GM12878 (cell line): Measurements from ENCODE around the gene TMSB4X. TPM values are rescaled to one million over a fixed set of nuclear protein-coding genes. Genes with fewer than 3 reads are reported as not detected.
A peak's percentile ranks its signal among the peaks of the same experiment; 100 is the strongest.

Experiments
- ATF7 ChIP-seq: fragments of 450-650 bp; IDR thresholded peaks from 2 replicates; pipeline ENCODE4 v1.6.1; 2016; ENCODE audit warnings: low read depth, mild to moderate bottlenecking
- CBX3 ChIP-seq: fragments of 200-600 bp; sonication (generic); IDR thresholded peaks from 2 replicates; pipeline ENCODE4 v1.6.1; 2016; ENCODE audit warnings: low read depth, borderline replicate concordance
- CHD2 ChIP-seq: IDR thresholded peaks from 2 replicates; pipeline ENCODE4 v1.6.1; 2011; ENCODE audit warnings: low read depth, low read length, improper control_type of control experiment, borderline replicate concordance
- CREM ChIP-seq: IDR thresholded peaks from 2 replicates; pipeline ENCODE4 v1.6.1; 2014; ENCODE audit warnings: antibody characterized with exemption, low read depth
- DPF2 ChIP-seq: fragments of 450-650 bp; IDR thresholded peaks from 2 replicates; pipeline ENCODE4 v1.6.1; 2017; ENCODE audit warnings: mild to moderate bottlenecking
- E2F8 ChIP-seq: fragments of 450-650 bp; IDR thresholded peaks from 2 replicates; pipeline ENCODE4 v1.6.1; 2018; ENCODE audit warnings: mild to moderate bottlenecking, low read depth, moderate library complexity; ENCODE audit not compliant: partially characterized antibody
- EED ChIP-seq: sonication (generic); IDR thresholded peaks from 2 replicates; pipeline ENCODE4 v1.6.1; 2016; ENCODE audit warnings: antibody characterized with exemption, low read depth
- FOXK2 ChIP-seq: fragments of 450-650 bp; IDR thresholded peaks from 2 replicates; pipeline ENCODE4 v1.6.1; 2017; ENCODE audit warnings: mild to moderate bottlenecking, moderate library complexity
- HDAC6 ChIP-seq: fragments of 200-600 bp; sonication (generic); IDR thresholded peaks from one replicate; pipeline ENCODE4 v1.8.0; 2017; ENCODE audit warnings: antibody characterized with exemption; ENCODE audit not compliant: unreplicated experiment
- JUNB ChIP-seq: IDR thresholded peaks from 2 replicates; pipeline ENCODE4 v1.6.1; 2016; ENCODE audit warnings: antibody characterized with exemption, mild to moderate bottlenecking
- MEF2A ChIP-seq: IDR thresholded peaks from 2 replicates; pipeline ENCODE4 v1.6.1; 2011; ENCODE audit warnings: low read depth, mild to moderate bottlenecking, low read length, moderate library complexity; ENCODE audit not compliant: insufficient read depth
- MEF2B ChIP-seq: fragments of 450-650 bp; IDR thresholded peaks from 2 replicates; pipeline ENCODE4 v1.6.1; 2018; ENCODE audit warnings: mild to moderate bottlenecking, moderate library complexity; ENCODE audit not compliant: partially characterized antibody, poor library complexity, severe bottlenecking
- NBN ChIP-seq: fragments of 450-650 bp; IDR thresholded peaks from 2 replicates; pipeline ENCODE4 v1.6.1; 2016
- PAX8 ChIP-seq: fragments of 450-650 bp; IDR thresholded peaks from 2 replicates; pipeline ENCODE4 v1.6.1; 2017; ENCODE audit warnings: mild to moderate bottlenecking, moderate library complexity
- RUNX3 ChIP-seq: IDR thresholded peaks from 2 replicates; pipeline ENCODE4 v1.6.1; 2012; ENCODE audit warnings: low read length, inconsistent platforms
- SPI1 ChIP-seq: IDR thresholded peaks from 2 replicates; pipeline ENCODE4 v1.6.1; 2011; ENCODE audit warnings: low read depth, mild to moderate bottlenecking, low read length, moderate library complexity, borderline replicate concordance; ENCODE audit not compliant: insufficient read depth
- SREBF1 ChIP-seq: IDR thresholded peaks from 2 replicates; pipeline ENCODE4 v1.6.1; 2012; ENCODE audit warnings: mild to moderate bottlenecking, low read length
- ZBED1 ChIP-seq: IDR thresholded peaks from 2 replicates; pipeline ENCODE4 v1.6.1; 2016; ENCODE audit warnings: borderline replicate concordance
- ZNF384 ChIP-seq: IDR thresholded peaks from 2 replicates; pipeline ENCODE4 v1.6.1; 2012; ENCODE audit warnings: low read depth, mild to moderate bottlenecking, low read length, improper control_type of control experiment, borderline replicate concordance
- ZNF622 ChIP-seq: fragments of 450-650 bp; IDR thresholded peaks from 2 replicates; pipeline ENCODE4 v1.6.1; 2017; ENCODE audit warnings: mild to moderate bottlenecking, inconsistent platforms
- ZSCAN29 ChIP-seq: fragments of 450-650 bp; IDR thresholded peaks from 2 replicates; pipeline ENCODE4 v1.6.1; 2017; ENCODE audit warnings: mild to moderate bottlenecking, moderate library complexity
- polyA plus RNA-seq, 11 experiments: library from polyadenylated mRNA; depleted of rRNA in 4 of 11; unstranded in 6 of 11; stranded (reverse) in 5 of 11; fragments of >200 nt; fragmentation: Nextera tagmentation in 4 of 11; fragmentation: Illumina TruSeq in 1 of 11; extraction: Ambion mirVana in 4 of 11; extraction: Trizol in 1 of 11; gene quantifications; 1 replicate in 1 of 11; 2 replicates in 10 of 11; pipeline versions ENCODE4 v1.2.1 to v1.2.3, GENCODE V29; 2011 to 2016; ENCODE audit warnings: inconsistent platforms in 2 of 11, missing spikeins in 2 of 11, low read depth in 1 of 11
- total RNA-seq, 4 experiments: library from RNA; depleted of rRNA in 3 of 4; stranded (reverse); fragments of >200 nt in 3 of 4; fragmentation: Illumina TruSeq in 1 of 4; extraction: Trizol in 1 of 4; gene quantifications; 2 replicates each; pipeline versions ENCODE4 v1.2.1 to v1.2.3, GENCODE V29; 2013 to 2021
- TF ChIP-seq, protein P1 (sequence below): fragments of 450-650 bp; IDR thresholded peaks from 2 replicates; pipeline ENCODE4 v1.6.1; 2017; ENCODE audit warnings: mild to moderate bottlenecking, moderate library complexity
- TF ChIP-seq, protein P2 (sequence below): fragments of 150-350 bp; IDR thresholded peaks from 2 replicates; pipeline ENCODE4 v1.6.1; 2016; ENCODE audit warnings: low read depth, low read length

Gene TMSB4X
- total and polyA plus RNA-seq, 10 of the 15 experiments (the other 5 are each of a cell fraction or from before 2014, with no cell fraction given), result 13,924 to 37,234 (median 23,705) TPM

GRCh38 chrX:12977761-12978204 lies 2.9 kb downstream of the TMSB4X start (continued):
- TF ChIP-seq SPI1, result no peak
- no peak; the same call in 1 of the 2 replicates for TF ChIP-seq ATF7
- TF ChIP-seq CREM, result no peak
- TF ChIP-seq, protein P1, sequence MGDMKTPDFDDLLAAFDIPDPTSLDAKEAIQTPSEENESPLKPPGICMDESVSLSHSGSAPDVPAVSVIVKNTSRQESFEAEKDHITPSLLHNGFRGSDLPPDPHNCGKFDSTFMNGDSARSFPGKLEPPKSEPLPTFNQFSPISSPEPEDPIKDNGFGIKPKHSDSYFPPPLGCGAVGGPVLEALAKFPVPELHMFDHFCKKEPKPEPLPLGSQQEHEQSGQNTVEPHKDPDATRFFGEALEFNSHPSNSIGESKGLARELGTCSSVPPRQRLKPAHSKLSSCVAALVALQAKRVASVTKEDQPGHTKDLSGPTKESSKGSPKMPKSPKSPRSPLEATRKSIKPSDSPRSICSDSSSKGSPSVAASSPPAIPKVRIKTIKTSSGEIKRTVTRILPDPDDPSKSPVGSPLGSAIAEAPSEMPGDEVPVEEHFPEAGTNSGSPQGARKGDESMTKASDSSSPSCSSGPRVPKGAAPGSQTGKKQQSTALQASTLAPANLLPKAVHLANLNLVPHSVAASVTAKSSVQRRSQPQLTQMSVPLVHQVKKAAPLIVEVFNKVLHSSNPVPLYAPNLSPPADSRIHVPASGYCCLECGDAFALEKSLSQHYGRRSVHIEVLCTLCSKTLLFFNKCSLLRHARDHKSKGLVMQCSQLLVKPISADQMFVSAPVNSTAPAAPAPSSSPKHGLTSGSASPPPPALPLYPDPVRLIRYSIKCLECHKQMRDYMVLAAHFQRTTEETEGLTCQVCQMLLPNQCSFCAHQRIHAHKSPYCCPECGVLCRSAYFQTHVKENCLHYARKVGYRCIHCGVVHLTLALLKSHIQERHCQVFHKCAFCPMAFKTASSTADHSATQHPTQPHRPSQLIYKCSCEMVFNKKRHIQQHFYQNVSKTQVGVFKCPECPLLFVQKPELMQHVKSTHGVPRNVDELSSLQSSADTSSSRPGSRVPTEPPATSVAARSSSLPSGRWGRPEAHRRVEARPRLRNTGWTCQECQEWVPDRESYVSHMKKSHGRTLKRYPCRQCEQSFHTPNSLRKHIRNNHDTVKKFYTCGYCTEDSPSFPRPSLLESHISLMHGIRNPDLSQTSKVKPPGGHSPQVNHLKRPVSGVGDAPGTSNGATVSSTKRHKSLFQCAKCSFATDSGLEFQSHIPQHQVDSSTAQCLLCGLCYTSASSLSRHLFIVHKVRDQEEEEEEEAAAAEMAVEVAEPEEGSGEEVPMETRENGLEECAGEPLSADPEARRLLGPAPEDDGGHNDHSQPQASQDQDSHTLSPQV, result no peak
- TF ChIP-seq SREBF1, result no peak
- 0 out of 2 replicates have a peak, but pooled peaks have one; percentile 1 for TF ChIP-seq JUNB
- no peak for TF ChIP-seq ZBED1
- no peak for TF ChIP-seq CBX3
- no peak for TF ChIP-seq PAX8
- no peak for TF ChIP-seq E2F8
- TF ChIP-seq, protein P2, sequence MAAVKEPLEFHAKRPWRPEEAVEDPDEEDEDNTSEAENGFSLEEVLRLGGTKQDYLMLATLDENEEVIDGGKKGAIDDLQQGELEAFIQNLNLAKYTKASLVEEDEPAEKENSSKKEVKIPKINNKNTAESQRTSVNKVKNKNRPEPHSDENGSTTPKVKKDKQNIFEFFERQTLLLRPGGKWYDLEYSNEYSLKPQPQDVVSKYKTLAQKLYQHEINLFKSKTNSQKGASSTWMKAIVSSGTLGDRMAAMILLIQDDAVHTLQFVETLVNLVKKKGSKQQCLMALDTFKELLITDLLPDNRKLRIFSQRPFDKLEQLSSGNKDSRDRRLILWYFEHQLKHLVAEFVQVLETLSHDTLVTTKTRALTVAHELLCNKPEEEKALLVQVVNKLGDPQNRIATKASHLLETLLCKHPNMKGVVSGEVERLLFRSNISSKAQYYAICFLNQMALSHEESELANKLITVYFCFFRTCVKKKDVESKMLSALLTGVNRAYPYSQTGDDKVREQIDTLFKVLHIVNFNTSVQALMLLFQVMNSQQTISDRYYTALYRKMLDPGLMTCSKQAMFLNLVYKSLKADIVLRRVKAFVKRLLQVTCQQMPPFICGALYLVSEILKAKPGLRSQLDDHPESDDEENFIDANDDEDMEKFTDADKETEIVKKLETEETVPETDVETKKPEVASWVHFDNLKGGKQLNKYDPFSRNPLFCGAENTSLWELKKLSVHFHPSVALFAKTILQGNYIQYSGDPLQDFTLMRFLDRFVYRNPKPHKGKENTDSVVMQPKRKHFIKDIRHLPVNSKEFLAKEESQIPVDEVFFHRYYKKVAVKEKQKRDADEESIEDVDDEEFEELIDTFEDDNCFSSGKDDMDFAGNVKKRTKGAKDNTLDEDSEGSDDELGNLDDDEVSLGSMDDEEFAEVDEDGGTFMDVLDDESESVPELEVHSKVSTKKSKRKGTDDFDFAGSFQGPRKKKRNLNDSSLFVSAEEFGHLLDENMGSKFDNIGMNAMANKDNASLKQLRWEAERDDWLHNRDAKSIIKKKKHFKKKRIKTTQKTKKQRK, result peak; percentile 1; the same call in 1 of the 2 replicates
- TF ChIP-seq NBN, result no peak
- TF ChIP-seq EED, result no peak
- no peak for TF ChIP-seq MEF2A
- TF ChIP-seq FOXK2, result no peak
- no peak for TF ChIP-seq ZSCAN29
- TF ChIP-seq DPF2, result no peak
- TF ChIP-seq ZNF384, result peak; percentile 54; the same call in 1 of the 2 replicates
- no peak for TF ChIP-seq ZNF622
- no peak for TF ChIP-seq MEF2B
- peak; percentile 12 for TF ChIP-seq HDAC6
- TF ChIP-seq RUNX3, result no peak
- TF ChIP-seq CHD2, result no peak
